PC-9 (cell line): ENCODE measurements around the gene CDH22.

Experiments
- CTCF ChIP-seq: fragments of 200-600 bp; sonication (generic); conservative IDR thresholded peaks from 2 replicates; pipeline ENCODE4 v1.6.1; 2017; ENCODE audit warnings: mixed run types, antibody characterized with exemption, mild to moderate bottlenecking, moderate library complexity
- EZH2 ChIP-seq: fragments of 200-600 bp; sonication (generic); IDR thresholded peaks from 2 replicates; pipeline ENCODE4 v1.8.0; 2017; ENCODE audit warnings: antibody characterized with exemption, low read depth

DNA sequence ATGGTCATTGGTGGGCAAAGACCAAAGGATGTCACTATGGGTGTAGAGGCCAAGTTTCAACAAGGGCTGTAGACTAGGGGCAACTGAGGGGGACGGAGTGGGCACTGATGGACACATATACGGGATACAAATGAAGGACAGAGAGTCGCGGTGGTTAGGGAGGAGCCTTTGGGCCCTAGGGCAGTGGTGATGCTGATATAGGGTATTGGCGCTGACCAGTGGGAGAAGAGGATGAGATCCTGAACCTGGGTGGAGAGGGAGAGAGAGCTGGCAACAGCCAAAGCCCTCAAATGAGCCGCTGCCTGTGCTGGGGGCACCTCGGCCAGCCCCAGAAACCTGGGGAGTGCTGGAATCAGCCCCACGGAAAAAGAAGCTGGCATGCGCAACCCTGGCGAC is 1.6 kb downstream of the CDH22 start:
- TF ChIP-seq CTCF (no peak), EZH2 (no peak)
